PFSK-1 (cell line): ENCODE results near the gene BMP7.

Source experiments
- FOXP2 ChIP-seq: optimal IDR thresholded peaks from 2 replicates; pipeline ENCODE3; 2011; ENCODE audit warnings: borderline replicate concordance, control low read depth, inconsistent platforms; ENCODE audit not compliant: insufficient read depth; ENCODE audit errors: extremely low read length, extremely low read depth
- POLR2AphosphoS5 ChIP-seq: IDR thresholded peaks from 2 replicates; pipeline ENCODE4 v1.6.1; 2012; ENCODE audit warnings: low read depth, mild to moderate bottlenecking, control low read depth, low read length, moderate library complexity
- REST ChIP-seq, 2 experiments: IDR thresholded peaks; 2 replicates each; pipeline versions ENCODE4 v1.6.1 to v1.8.0; 2011 to 2012; ENCODE audit warnings: low read depth in 2 of 2, low read length in 2 of 2, control low read depth in 1 of 2, inconsistent platforms in 1 of 2, mild to moderate bottlenecking in 1 of 2, moderate library complexity in 1 of 2; ENCODE audit not compliant: insufficient read depth in 1 of 2
- SIN3A ChIP-seq: IDR thresholded peaks from 2 replicates; pipeline ENCODE4 v1.6.1; 2012; ENCODE audit warnings: mild to moderate bottlenecking, low read length, moderate library complexity, borderline replicate concordance; ENCODE audit not compliant: insufficient read depth
- TAF1 ChIP-seq: IDR thresholded peaks from 2 replicates; pipeline ENCODE4 v1.6.1; 2012; ENCODE audit warnings: low read length, control low read depth, borderline replicate concordance; ENCODE audit not compliant: insufficient read depth

Gene BMP7

GRCh38 chr20:57261457-57262251 is 4.8 kb downstream of the BMP7 start:
- TF ChIP-seq TAF1, result no peak
- TF ChIP-seq POLR2AphosphoS5, result no peak
- TF ChIP-seq REST (IDR thresholded peaks at IDR 0.05; ENCODE audit: insufficient read depth in 1 of 2, low read depth in 2 of 2, low read length in 2 of 2), result no peak
- TF ChIP-seq SIN3A, result no peak
- no peak for TF ChIP-seq FOXP2

DNA sequence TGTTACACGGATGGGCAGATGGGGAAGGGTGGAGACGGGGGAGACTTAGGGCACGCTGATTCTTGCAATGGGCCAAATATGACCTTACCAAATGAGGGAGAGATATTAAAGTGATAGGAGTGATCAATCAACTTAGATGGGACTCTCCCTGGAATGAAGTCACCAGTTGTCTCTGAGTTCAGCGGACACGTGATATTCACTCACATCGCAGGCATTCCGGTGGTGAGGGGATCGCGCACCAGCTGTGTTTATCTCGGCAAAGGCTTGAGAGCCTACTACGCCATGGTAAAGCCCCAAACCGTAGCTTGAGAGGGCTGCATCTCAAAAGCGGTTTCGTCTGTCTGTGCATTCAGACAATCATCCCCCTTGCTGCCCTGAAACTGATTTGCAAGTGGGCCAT is 5.5 kb downstream of the BMP7 start:
- TF ChIP-seq POLR2AphosphoS5 (no peak), SIN3A (no peak), REST (IDR thresholded peaks at IDR 0.05; ENCODE audit: insufficient read depth in 1 of 2, low read depth in 2 of 2, low read length in 2 of 2) (no peak), FOXP2 (no peak), TAF1 (no peak)

GRCh38 chr20:57259938-57260921 is 6.2 kb downstream of the BMP7 start:
- TF ChIP-seq TAF1, result no peak
- no peak for TF ChIP-seq FOXP2
- no peak for TF ChIP-seq SIN3A
- TF ChIP-seq POLR2AphosphoS5, result no peak
- no peak for TF ChIP-seq REST (IDR thresholded peaks at IDR 0.05; ENCODE audit: insufficient read depth in 1 of 2, low read depth in 2 of 2, low read length in 2 of 2)

GRCh38 chr20:57259121-57259937 is 7.1 kb downstream of the BMP7 start:
- TF ChIP-seq SIN3A (no peak), REST (IDR thresholded peaks at IDR 0.05; ENCODE audit: insufficient read depth in 1 of 2, low read depth in 2 of 2, low read length in 2 of 2) (no peak), POLR2AphosphoS5 (no peak), TAF1 (no peak), FOXP2 (no peak)
